Fibroblast of skin of scalp (primary cell): ENCODE data around the gene AUTS2.
A peak's percentile ranks its signal among the peaks of the same experiment; 100 is the strongest.

Experiments
- DNase-seq: peaks from one replicate; pipeline ENCODE4 v3.0.0-alpha.2; 2013

Gene AUTS2

GRCh38 chr7:69947998-69948397, 349.7 kb downstream of the AUTS2 start:
- no peak for DNase-seq

GRCh38 chr7:69949122-69949521, 350.8 kb downstream of the AUTS2 start:
- DNase-seq = no peak

- no peak for DNase-seq
Measured at GRCh38 chr7:69951458-69951857, 353.2 kb downstream of the AUTS2 start.

- no peak for DNase-seq
Measured at GRCh38 chr7:69953136-69954067, 355.1 kb downstream of the AUTS2 start.

GRCh38 chr7:69956541-69956940, 358.3 kb downstream of the AUTS2 start:
- DNase-seq = no peak

GRCh38 chr7:69957661-69958060, 359.4 kb downstream of the AUTS2 start:
- no peak for DNase-seq

- DNase-seq = peak; percentile 7
Measured at GRCh38 chr7:69959789-69960499, 361.7 kb downstream of the AUTS2 start.

GRCh38 chr7:69961436-69961835, 363.2 kb downstream of the AUTS2 start:
- DNase-seq = no peak

- DNase-seq = no peak
Measured at GRCh38 chr7:69962186-69963065, 364.2 kb downstream of the AUTS2 start.

GRCh38 chr7:69963393-69963792, 365.1 kb downstream of the AUTS2 start:
- DNase-seq = no peak

GRCh38 chr7:69966766-69967591, 368.7 kb downstream of the AUTS2 start:
- peak; percentile 12 for DNase-seq

- DNase-seq = no peak
Measured at GRCh38 chr7:69967689-69968450, 369.6 kb downstream of the AUTS2 start.

GRCh38 chr7:69968969-69969556, 370.8 kb downstream of the AUTS2 start:
- DNase-seq = no peak

GRCh38 chr7:69981646-69982045, 383.4 kb downstream of the AUTS2 start:
- DNase-seq = no peak

GRCh38 chr7:69982197-69982596, 383.9 kb downstream of the AUTS2 start:
- DNase-seq = peak; percentile 91

GRCh38 chr7:69989551-69989950, 391.3 kb downstream of the AUTS2 start:
- DNase-seq = no peak

GRCh38 chr7:69992938-69993337, 394.7 kb downstream of the AUTS2 start:
- no peak for DNase-seq

GRCh38 chr7:69994218-69994617, 395.9 kb downstream of the AUTS2 start:
- DNase-seq = no peak

- no peak for DNase-seq
Measured at GRCh38 chr7:69994886-69995542, 396.7 kb downstream of the AUTS2 start.

- DNase-seq = no peak
Measured at GRCh38 chr7:69996121-69996520, 397.8 kb downstream of the AUTS2 start.
